ENCODE results near the gene AP2A2.

GRCh38 chr11:1010551-1011319 is 85.1 kb downstream of the AP2A2 start:
- TF ChIP-seq CTCF (tag by site-specific recombination; IDR thresholded peaks at IDR 0.05) (no peak), ZNF274 (IDR thresholded peaks at IDR 0.05; ENCODE audit: low read length) (no peak), ZNF274 (tag by site-specific recombination; IDR thresholded peaks at IDR 0.05; ENCODE audit: borderline replicate concordance) (no peak), ZNF600 (tag by site-specific recombination; IDR thresholded peaks at IDR 0.05) (no peak), ZNF530 (tag by site-specific recombination; IDR thresholded peaks at IDR 0.05; ENCODE audit: low read depth) (no peak), ZNF175 (tag by site-specific recombination; IDR thresholded peaks at IDR 0.05) (no peak), SP3 (tag by site-specific recombination; IDR thresholded peaks at IDR 0.05) (no peak), ZBTB21 (tag by site-specific recombination; IDR thresholded peaks at IDR 0.05) (no peak), ZSCAN5A (tag by site-specific recombination; IDR thresholded peaks at IDR 0.05) (no peak), REST (tag by site-specific recombination; IDR thresholded peaks at IDR 0.05) (no peak), ZNF707 (tag by site-specific recombination; IDR thresholded peaks at IDR 0.05) (no peak), GLIS1 (tag by site-specific recombination; IDR thresholded peaks at IDR 0.05) (no peak), ZNF114 (tag by site-specific recombination; IDR thresholded peaks at IDR 0.05) (no peak)
- TF ChIP-seq, protein P1, sequence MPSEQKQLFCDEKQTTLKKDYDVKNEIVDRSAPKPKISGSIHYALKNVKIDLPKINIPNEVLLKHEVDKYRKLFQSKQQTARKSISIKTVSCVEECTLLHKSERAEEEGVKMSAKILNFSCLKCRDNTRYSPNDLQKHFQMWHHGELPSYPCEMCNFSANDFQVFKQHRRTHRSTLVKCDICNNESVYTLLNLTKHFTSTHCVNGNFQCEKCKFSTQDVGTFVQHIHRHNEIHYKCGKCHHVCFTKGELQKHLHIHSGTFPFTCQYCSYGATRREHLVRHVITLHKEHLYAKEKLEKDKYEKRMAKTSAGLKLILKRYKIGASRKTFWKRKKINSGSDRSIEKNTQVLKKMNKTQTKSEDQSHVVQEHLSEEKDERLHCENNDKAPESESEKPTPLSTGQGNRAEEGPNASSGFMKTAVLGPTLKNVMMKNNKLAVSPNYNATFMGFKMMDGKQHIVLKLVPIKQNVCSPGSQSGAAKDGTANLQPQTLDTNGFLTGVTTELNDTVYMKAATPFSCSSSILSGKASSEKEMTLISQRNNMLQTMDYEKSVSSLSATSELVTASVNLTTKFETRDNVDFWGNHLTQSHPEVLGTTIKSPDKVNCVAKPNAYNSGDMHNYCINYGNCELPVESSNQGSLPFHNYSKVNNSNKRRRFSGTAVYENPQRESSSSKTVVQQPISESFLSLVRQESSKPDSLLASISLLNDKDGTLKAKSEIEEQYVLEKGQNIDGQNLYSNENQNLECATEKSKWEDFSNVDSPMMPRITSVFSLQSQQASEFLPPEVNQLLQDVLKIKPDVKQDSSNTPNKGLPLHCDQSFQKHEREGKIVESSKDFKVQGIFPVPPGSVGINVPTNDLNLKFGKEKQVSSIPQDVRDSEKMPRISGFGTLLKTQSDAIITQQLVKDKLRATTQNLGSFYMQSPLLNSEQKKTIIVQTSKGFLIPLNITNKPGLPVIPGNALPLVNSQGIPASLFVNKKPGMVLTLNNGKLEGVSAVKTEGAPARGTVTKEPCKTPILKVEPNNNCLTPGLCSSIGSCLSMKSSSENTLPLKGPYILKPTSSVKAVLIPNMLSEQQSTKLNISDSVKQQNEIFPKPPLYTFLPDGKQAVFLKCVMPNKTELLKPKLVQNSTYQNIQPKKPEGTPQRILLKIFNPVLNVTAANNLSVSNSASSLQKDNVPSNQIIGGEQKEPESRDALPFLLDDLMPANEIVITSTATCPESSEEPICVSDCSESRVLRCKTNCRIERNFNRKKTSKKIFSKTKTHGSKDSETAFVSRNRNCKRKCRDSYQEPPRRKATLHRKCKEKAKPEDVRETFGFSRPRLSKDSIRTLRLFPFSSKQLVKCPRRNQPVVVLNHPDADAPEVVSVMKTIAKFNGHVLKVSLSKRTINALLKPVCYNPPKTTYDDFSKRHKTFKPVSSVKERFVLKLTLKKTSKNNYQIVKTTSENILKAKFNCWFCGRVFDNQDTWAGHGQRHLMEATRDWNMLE (tag by site-specific recombination; conservative IDR thresholded peaks at IDR 0.05; ENCODE audit: low read depth) = no peak
